NCI-H2081 (cell line): Measurements from ENCODE around the gene NRDE2.

Source experiments
- DNase-seq, 2 experiments: peaks; one replicate each; lab custom pipeline; 2025; lab: John Stamatoyannopoulos, UW

NRDE2 gene

DNA sequence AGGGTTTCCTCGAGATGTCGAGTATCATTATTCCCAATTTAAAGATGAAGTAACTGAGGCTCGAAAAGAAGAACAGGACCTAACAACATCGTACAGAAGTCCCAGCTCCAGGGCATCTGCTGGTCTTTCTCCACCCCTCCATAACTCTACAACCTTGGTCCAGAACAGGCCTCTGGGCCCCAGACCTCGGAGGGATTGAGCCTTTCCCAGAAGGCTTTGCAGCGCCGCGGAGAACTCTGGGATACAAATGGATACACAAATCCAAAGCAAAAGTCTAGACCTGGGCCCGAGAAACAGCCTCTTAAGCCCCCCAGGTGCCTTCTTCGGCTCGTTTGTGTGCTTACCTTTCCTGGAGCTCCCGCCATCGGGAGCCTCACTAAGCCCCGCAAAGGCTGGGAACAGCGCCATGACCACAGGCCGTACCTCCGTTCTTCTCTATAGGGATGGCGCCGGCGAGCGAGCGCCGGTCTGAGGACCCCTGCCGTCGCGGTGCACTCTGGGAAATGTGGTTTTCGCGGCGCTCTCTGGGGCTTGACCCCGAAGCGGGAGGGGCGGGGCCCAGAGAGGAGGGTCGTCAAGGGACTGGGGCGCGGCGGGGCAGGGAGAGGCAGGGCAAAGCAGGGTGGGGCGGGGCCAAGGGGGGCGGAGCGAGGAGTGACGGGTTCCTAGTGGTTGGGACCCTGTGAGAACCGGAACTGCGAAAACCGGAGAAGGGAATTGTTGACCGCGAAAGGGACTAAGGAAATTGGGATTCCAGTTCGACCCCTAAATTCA lies at the start of gene NRDE2:
Gene NRDE2, minus strand, starts transcription at position 445 of the 774 bp plus-strand sequence. Its CDS starts 37 bp downstream, at position 408.
- DNase-seq, result peak; percentile 99

DNA sequence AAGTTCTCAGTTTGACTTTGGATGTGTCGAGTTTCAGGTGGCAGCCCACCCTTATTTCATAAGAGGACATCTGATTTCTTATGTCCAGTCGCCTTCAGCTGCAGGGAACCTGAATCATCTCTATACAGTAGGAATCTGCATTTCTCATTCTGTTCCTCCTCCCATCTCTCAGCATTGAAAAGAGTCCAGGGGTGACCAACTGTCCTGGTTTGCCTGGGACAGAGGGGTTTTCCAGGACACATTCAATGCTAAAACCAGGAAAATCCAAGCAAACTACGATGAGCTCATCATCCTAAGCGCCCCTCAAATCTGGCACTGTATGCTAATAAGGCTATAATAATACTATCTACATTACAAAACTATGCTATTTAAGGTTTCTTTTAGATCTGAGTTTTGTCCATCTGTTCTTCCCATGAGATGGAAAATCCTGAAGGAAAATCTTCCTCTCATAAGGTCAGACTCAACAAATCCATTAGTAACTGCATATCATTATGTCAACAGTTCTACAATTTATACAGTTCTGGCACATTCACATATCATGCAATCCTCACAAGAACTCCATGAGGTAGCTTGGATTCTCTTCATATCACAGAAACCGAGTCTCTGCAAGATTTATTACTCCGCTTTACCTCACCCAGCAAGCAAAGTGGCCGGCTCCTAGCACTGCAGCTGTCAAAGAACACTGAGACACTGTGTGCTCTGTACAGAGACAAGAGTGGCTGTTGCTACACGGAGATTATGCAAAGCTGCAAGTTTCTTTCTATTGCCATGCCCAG lies 49.5 kb upstream of the NRDE2 start:
- peak; percentile 17 to 40 for DNase-seq

DNA sequence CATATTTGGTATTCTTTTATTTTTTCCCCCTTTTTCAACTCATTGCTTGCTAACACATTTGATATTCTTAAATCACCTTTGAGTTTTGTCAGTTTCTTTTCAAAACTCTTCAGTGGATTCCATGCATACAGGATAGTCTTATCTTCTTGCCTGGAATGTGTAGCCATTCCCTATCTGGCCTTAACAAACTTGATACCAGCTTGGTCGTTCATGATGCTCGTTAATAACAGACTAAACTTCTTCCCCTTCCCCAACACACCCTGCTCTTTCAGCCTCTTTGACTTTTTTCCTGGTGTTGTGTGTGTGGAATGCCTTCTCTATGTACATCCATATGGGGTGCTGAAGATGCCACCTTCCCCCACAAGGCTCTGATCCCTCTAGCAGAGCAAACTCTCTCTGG lies 47.4 kb upstream of the NRDE2 start:
- DNase-seq, result no peak

- DNase-seq, result no peak
Measured at GRCh38 chr14:90378249-90378648, 46.5 kb upstream of the NRDE2 start.

DNA sequence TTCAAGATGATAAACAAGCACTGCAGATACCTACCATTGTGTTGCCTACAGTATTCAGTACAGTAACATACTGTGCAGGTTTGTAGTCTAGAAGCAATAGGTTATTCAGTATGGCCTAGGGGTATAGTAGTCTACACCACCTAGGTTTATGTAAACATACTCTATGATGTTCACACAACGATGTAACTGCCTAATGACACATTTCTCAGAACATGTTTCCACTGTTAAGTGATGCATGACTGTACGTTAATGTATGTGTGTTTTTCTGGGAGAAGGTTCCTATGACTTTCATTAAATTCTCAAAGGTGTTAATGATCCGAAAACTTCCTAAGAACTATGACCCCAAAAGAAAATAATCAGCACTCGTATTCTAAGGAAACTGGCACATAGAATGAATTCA lies 44.2 kb upstream of the NRDE2 start:
- peak; percentile 41 to 86 for DNase-seq

DNA sequence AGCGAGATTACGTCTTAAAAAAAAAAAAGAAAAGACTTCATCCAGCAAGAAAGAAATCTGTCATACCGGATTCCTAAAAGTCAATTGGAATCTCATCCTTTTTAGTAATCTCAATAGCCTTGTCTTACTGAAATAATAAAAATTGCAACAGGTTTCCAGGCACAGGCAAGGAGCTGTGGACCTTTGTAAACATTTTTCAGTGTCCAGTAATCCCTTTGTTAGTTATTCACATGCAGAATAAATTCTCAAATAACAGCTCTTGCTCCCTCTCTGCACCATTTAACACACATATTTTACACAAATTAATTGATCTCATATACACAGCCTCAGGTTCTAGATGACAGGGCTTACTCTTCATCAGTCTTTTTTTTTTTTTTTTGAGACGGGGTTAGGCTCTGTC lies 43.1 kb upstream of the NRDE2 start:
- no peak for DNase-seq

GRCh38 chr14:90373887-90374286 lies 42.1 kb upstream of the NRDE2 start:
- no peak for DNase-seq

DNA sequence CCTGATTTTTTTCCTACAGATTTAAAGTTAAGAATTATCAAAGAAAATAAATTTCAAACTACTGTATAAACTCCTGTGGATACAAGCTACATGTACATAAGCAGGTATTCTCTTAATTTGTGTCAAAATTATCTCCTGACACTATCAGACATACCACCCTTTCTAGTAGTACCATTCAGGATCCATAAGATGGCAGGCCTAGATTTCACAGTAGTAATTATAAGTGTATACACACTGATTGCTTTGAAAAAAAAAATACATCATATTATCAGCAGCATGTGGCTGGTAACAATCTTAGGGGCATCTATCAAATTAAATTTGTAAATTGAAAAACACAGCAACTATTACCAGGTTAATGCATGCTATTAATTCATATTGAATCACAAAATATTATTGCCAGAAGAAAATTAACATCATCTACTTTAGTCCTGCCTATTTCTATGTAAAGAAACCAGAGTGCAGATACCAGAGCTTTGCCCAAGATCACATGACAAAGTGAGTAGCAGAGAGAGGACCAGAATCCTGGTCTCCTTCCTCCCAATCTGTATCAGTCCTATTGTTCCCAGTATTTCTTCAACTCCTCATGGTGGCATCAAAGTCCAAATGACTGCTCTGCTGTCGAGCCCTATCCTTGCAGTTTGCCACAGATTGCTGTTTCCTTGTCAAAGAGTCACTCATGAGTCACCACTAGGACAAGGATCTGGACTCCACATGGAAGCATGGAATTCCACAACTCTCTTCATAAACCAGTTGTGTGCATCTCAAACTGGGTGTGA lies 37.4 kb upstream of the NRDE2 start:
- DNase-seq, result no peak

GRCh38 chr14:90362558-90362896 lies 30.8 kb upstream of the NRDE2 start:
- no peak for DNase-seq

DNA sequence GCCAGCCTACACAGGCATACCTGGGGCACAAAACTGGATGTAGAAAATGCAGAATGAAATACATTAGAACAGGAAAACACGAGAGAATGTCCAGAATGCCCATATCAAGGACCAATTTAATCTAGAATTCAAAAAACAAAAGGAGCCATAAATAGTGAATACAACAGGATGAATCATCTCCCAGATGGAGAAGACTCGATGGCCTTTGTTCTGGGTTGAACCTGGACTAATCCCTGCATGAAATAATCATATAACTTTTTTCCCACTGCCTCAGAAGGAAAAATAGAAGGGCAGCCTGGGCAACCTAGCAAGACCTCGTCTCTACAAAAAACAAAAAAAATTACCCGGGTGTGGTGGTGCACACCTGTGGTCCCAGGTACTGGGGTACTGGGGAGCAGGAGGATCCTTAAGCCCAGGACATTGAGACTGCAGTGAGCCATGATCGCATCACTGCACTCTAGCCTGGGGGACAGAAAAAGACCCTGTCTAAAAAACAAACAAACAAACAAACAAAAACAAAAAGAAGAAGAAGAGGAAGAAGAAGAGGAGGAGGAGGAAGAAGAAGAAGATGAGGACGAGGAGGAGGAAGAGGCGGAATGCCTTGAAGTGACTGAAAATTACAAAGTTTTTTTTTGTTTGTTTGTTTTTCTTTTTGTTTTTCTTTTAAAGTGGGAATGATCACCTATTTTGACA lies 30.3 kb upstream of the NRDE2 start:
- DNase-seq, result no peak

GRCh38 chr14:90358359-90358758 lies 26.6 kb upstream of the NRDE2 start:
- no peak for DNase-seq

- no peak for DNase-seq
Measured at GRCh38 chr14:90356925-90357324, 25.2 kb upstream of the NRDE2 start.

DNA sequence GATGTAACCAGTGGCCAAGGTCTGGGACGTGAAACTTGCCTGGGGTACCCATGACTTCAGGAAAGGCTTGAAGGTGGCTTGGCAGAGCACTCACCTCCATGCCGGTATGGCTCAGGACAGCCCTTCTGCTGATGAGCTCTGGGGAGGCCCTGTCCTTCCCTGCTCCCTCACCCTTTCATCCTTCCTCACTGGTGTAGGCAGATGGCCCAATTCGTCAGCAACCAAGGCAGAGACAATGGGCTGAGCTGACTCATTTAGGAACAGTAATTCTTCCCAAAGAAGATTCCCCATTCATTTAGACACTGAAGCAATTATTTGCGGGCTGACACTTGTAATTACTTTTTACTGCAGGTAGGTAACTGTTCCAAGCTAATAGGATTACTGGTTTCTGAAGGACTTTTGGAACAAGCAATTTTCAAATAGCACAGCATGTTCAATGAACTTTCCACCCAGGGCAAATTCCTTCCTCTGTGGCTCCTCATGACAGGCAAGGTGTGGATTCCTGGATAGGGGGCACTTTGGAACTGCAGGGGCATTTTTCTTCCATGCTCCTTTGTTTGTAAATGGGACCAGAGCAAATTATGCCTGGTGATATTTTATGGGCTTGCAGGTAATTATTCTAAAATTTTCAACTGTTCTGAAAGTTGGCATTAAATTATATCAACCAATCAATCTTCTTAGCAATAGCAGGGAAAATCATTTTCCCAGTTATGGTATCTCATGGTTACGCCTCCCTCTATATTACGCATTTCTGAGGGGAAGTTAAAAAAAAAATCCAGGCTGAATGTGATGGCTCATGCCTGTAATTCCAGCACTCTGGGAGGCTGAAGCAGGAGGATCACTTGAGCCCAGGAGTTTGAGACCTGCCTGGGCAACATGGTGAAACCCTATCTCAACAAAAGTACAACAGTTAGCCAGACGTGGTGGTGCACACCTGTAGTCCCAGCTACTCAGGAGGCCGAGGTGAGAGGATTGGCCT lies 24.1 kb upstream of the NRDE2 start:
- DNase-seq, result no peak

DNA sequence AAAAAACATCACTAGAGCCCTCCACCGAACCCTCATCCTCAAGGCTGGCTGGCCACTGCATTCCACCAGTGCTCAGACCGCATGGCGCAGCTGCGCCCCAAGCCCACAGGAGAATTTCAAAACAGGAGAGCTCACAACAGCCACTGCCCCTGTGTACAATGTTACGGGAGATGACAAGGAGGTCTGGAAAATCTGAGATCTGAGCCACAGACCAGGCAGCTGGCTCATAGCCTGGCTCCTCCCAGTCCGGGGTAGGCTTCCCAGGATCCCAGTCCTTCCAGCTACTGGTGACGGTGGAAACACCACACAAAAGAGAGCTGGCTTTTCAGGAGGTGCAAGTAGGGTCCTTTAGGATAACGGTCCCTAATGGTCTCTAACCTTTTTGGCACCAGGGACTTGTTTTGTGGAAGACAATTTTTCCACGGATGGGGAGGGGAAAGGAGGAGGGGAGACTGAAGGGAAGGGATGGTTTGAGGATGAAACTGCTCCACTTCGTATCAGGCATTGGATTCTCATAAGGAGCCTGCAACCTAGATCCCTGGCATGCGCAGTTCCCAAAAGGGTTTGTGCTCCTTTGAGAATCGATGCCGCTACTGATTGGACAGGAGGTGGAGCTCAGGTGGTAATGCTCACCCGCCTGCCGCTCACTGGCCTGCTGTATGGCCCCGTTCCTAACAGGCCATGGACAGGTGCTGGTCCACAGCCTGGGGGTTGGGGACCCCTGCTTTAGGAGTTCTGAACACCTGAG lies 23.0 kb upstream of the NRDE2 start:
- no peak for DNase-seq

DNA sequence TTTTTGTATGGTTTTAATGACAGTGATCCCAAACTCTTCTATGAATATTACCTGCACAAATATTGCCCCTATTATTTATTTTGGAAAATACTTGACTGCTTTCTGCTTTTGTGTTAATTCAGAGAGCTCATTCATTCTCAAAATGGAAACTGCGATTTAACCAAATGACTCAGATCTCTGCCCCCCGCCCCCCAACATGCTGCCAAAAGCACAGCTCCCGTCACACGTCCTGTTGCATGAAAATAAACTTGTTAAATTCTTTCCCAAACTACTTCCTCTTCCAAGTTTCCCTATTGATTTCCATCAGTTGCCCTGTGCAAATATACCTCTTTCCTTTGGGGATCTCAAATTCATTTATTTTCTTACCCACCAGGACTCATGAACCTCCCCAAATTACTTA lies 18.0 kb upstream of the NRDE2 start:
- DNase-seq, result no peak

DNA sequence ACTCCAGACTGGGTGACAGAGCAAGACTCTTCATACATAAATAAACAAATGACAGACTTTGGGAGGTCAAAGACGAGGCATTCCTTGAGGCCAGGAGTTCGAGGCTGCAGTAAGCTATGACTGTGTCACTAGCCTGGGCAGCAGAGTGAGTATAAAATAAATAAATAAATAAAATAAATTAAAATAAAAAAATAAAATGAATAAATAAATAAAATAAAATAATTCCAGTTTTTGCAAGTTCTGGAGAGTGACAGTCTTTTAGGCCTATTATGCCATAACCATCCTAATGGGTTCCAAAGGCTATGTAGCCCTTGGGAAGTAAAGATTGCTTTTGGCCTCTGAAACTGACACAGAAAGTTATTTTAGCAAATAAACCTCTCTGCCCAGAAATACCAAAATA lies 16.5 kb upstream of the NRDE2 start:
- no peak for DNase-seq

GRCh38 chr14:90345239-90345557 lies 13.5 kb upstream of the NRDE2 start:
- no peak for DNase-seq

GRCh38 chr14:90344331-90345238 lies 12.8 kb upstream of the NRDE2 start:
- DNase-seq, result peak in 1 of 2 experiments; percentile 11

DNA sequence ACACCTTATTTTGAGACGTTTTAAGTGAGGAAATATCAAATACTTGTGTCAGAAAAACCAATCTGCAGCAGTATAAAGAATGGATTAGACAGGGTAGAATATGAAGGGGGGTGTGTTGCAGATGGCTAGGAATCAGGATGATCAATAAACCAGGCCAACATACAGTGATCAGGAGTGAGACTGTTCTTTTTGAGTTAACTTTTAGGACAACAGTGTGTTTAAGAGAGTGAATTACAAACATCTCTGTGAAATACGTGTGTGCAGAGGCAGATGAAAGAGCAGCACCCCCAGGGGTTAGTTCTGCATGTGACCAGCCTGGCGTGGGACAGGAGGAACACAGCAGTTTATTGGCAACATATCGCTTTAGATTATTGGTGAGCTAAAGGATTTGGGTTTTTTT lies 10.6 kb upstream of the NRDE2 start:
- no peak for DNase-seq
